ENCODE measurements around the gene ARID1A. TPM values are rescaled to one million over a fixed set of nuclear protein-coding genes. Genes with fewer than 3 reads are reported as not detected.

Gene ARID1A
- total and polyA plus RNA-seq, 9 of the 15 experiments (the other 6 are each of a cell fraction or from before 2014, with no cell fraction given): 8.3 to 88.3 (median 22.5) TPM

DNA sequence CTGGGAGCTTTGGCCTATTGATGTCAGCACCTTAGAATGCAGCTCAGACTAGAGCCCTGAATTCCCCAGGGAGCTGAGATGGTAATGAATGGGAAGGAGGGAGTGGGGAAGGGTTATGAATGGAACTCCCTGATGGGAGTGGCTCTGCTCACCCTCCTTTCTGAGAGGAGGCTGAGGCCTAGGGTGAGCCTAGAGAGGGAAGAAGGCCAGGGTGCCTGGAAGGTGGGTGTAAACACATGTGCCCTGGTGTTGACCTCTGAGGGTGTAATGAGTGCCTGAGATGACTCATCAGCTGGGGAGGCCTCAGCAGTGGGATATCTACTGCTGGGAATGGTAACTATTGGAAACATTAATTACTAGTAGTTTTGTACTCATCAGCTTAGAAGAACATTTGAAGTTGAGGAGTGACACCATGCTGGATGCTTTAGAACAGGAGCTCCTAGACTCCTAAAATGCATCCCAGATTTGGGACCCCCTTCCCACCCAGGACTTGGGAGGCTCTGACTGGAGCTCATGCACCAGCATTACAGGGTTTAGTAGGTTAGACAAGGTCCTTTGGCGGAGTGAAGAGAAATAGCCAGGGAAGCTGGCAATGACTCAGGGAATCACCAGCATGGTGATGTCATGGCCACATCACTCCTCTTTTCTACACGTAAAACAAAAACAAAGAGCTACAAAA is 76.0 kb downstream of the ARID1A start (continued):
- TF ChIP-seq DACH1 (IDR thresholded peaks at IDR 0.05; ENCODE audit: partially characterized antibody): peak; percentile 90
- peak in 1 of 2 experiments; percentile 13; a peak in 1 of 4 replicates for TF ChIP-seq NONO (IDR thresholded peaks at IDR 0.05; ENCODE audit: low read depth in 2 of 2, low read length in 1 of 2)
- TF ChIP-seq ZNF318 (IDR thresholded peaks at IDR 0.05; ENCODE audit: borderline replicate concordance in 1 of 2, low read depth in 1 of 2): peak in 1 of 2 experiments; percentile 70; a peak in 1 of 4 replicates
- no peak for TF ChIP-seq EWSR1 (IDR thresholded peaks at IDR 0.05; ENCODE audit: borderline replicate concordance, low read depth, partially characterized antibody)
- TF ChIP-seq ZBED1 (IDR thresholded peaks at IDR 0.05): 0 out of 2 replicates have a peak, but pooled peaks have one; percentile 25
- peak; percentile 72; the same call in 1 of the 2 replicates for TF ChIP-seq ZNF263 (CRISPR knock-in tag; IDR thresholded peaks at IDR 0.05; ENCODE audit: borderline replicate concordance)
- peak; percentile 28; the same call in 1 of the 2 replicates for TF ChIP-seq TEAD4 (IDR thresholded peaks at IDR 0.05; ENCODE audit: low read length)
- TF ChIP-seq TEAD4 (CRISPR knock-in tag; IDR thresholded peaks at IDR 0.05; ENCODE audit: borderline replicate concordance): no peak
- TF ChIP-seq GTF2E2 (tag; IDR thresholded peaks at IDR 0.05): no peak
- no peak for TF ChIP-seq IRF9 (tag; IDR thresholded peaks at IDR 0.05)
- TF ChIP-seq MTA3 (IDR thresholded peaks at IDR 0.05; ENCODE audit: borderline replicate concordance): peak; percentile 66; the same call in 1 of the 2 replicates
- TF ChIP-seq, protein P1, sequence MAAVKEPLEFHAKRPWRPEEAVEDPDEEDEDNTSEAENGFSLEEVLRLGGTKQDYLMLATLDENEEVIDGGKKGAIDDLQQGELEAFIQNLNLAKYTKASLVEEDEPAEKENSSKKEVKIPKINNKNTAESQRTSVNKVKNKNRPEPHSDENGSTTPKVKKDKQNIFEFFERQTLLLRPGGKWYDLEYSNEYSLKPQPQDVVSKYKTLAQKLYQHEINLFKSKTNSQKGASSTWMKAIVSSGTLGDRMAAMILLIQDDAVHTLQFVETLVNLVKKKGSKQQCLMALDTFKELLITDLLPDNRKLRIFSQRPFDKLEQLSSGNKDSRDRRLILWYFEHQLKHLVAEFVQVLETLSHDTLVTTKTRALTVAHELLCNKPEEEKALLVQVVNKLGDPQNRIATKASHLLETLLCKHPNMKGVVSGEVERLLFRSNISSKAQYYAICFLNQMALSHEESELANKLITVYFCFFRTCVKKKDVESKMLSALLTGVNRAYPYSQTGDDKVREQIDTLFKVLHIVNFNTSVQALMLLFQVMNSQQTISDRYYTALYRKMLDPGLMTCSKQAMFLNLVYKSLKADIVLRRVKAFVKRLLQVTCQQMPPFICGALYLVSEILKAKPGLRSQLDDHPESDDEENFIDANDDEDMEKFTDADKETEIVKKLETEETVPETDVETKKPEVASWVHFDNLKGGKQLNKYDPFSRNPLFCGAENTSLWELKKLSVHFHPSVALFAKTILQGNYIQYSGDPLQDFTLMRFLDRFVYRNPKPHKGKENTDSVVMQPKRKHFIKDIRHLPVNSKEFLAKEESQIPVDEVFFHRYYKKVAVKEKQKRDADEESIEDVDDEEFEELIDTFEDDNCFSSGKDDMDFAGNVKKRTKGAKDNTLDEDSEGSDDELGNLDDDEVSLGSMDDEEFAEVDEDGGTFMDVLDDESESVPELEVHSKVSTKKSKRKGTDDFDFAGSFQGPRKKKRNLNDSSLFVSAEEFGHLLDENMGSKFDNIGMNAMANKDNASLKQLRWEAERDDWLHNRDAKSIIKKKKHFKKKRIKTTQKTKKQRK (IDR thresholded peaks at IDR 0.05; ENCODE audit: borderline replicate concordance, low read depth, low read length): no peak
- TF ChIP-seq ARID1B (IDR thresholded peaks at IDR 0.05): peak; percentile 84
- no peak for TF ChIP-seq KLF6 (CRISPR knock-in tag; IDR thresholded peaks at IDR 0.05; ENCODE audit: borderline replicate concordance)

Measured in K562 (cell line).